Measurements from ENCODE around the gene RDM1. TPM values are rescaled to one million over a fixed set of nuclear protein-coding genes. Genes with fewer than 3 reads are reported as not detected.
A peak's percentile ranks its signal among the peaks of the same experiment; 100 is the strongest.

Gene RDM1
- polyA plus RNA-seq, 2 of the 4 experiments (the other 2 are of a cell fraction) = 4.3 to 4.6 TPM

DNA sequence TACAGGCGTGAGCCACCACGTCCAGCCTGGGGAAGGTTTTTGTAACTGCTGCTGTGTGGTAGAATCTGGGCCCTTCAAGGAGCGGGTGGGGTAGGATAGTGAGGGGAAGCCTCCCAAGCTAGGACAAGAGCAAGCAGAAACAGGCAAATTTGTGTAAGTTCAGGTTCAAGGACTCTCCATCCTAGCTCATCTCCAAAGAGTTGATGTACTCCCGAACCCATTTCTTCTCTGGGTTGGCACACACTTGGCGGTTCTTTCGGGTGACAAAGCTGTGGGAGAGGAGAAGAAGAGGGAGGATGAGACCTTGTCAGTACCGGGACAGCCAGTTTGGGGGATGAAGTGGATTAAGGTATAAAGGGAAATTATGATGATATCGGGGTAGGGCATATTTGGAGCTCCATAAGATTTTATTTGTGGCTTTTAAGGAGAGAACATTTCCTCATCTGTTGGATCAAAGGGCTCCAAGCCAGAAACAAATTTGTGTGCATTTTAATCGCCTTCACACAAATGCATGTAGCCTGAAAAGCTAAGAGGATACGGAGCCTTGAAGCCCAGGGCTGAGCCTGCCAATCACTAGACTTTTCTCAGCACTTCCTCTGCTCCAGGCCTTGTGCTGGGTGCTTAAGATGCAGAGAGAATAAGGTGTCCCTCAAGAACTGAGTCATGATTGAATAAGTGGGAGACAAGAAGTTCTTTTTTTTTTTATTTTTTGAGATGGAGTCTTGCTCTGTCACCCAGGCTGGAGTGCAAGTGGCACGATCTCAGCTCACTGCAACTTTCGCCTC, 58.2 kb downstream of the RDM1 start:
- TF ChIP-seq ZFP36 (IDR thresholded peaks at IDR 0.05; ENCODE audit: borderline replicate concordance, partially characterized antibody) (no peak), MYC (IDR thresholded peaks at IDR 0.05; ENCODE audit: borderline replicate concordance, low read length) (no peak), TP53 (CRISPR knock-in tag; IDR thresholded peaks at IDR 0.05) (no peak), FOXS1 (CRISPR knock-in tag; IDR thresholded peaks at IDR 0.05) (no peak), GATA3 (IDR thresholded peaks at IDR 0.05; ENCODE audit: borderline replicate concordance) (no peak), EHMT2 (IDR thresholded peaks at IDR 0.05; ENCODE audit: low read depth) (no peak), FOSL2 (IDR thresholded peaks at IDR 0.05) (no peak), FOSL2 (CRISPR knock-in tag; IDR thresholded peaks at IDR 0.05) (no peak), RFX5 (IDR thresholded peaks at IDR 0.05) (no peak), CBX2 (IDR thresholded peaks at IDR 0.05; ENCODE audit: borderline replicate concordance, low read depth) (no peak), NFE2L2 (conservative IDR thresholded peaks at IDR 0.05; ENCODE audit: low read length) (no peak), KDM5A (IDR thresholded peaks at IDR 0.05) (no peak), SMC3 (IDR thresholded peaks at IDR 0.05) (no peak), ZNF302 (CRISPR knock-in tag; IDR thresholded peaks at IDR 0.05) (no peak), PHF8 (IDR thresholded peaks at IDR 0.05; ENCODE audit: borderline replicate concordance, low read depth) (no peak), MAZ (IDR thresholded peaks at IDR 0.05; ENCODE audit: borderline replicate concordance, low read depth, low read length) (no peak), JUNB (IDR thresholded peaks at IDR 0.05) (no peak)
- TF ChIP-seq, protein P1, sequence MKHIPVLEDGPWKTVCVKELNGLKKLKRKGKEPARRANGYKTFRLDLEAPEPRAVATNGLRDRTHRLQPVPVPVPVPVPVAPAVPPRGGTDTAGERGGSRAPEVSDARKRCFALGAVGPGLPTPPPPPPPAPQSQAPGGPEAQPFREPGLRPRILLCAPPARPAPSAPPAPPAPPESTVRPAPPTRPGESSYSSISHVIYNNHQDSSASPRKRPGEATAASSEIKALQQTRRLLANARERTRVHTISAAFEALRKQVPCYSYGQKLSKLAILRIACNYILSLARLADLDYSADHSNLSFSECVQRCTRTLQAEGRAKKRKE (CRISPR knock-in tag; IDR thresholded peaks at IDR 0.05; ENCODE audit: low read depth) = no peak
- TF ChIP-seq, protein P2, sequence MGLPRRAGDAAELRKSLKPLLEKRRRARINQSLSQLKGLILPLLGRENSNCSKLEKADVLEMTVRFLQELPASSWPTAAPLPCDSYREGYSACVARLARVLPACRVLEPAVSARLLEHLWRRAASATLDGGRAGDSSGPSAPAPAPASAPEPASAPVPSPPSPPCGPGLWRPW (IDR thresholded peaks at IDR 0.05) = no peak
- POLR2A ChIA-PET = no interaction called here
- CTCF ChIA-PET = interaction anchor here (1.0 to 1.9 kb wide), 6 partner anchors 8 to 125 kb away, joined by 3 to 8 read pairs (median 6); partner anchors contain the start of gene CCL5
- WGBS (ENCODE audit: missing lambda C conversion rate) = 89% methylated on average over 12 of the region's 12 CpGs
- no peak overlapping the region for H3K4me3 ChIP-seq
- no peaks in the 10 kb centered on the region for H3K4me1 ChIP-seq
- ATAC-seq (no peak), FAIRE-seq (no peak), DNase-seq (ENCODE audit: low read depth in 1 of 2, low spot score in 1 of 2) (no peak)
- no peaks in the 10 kb centered on the region for H3K9me3 ChIP-seq
- no peak overlapping the region for H3K4me2 ChIP-seq
- H3K27ac ChIP-seq = no peak overlapping the region

DNA sequence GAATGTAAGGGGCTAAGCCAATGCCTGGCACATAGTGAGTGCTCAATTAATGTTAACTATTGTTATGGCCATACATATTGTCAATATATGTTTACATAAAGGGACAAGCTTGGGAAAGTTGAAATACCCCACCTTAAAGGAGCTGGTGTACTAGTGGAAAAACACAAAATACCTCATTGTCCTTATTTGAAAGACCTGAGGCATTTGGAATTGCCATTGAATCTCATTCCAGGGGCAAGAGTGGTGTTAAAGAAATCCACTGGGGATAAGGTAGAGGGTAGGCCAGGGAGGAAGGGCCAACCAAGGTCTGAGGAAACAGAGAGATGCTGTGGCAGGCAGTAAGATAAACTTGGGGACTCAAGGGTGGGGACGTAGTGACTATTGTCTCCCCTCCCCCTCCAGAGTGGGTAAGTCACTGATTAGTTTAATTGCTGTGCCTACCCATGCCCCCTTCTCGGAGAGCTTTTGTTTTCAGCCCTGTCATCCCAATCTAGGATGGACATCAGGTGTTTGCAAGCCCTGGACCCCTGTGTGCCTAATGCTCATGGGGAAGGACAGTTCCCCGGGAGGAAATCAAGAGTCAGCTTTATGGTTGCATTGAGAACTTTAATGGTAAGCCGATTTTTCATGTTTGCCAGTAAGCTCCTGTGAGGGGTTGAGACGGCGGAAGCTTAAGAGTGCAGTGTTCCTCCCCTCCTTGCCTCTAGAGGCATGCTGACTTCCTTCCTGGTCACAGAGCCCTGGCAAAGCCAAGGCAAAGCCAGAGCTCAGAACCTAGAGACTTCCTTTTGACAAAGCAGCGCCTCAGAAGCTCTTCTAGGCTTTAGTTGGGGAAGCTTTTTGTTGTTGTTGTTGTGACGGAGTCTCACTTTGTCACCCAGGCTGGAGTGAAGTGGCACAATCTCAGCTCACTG, 59.4 kb downstream of the RDM1 start:
- CTCF ChIA-PET = interaction anchor here (0.6 to 1.9 kb wide), 14 partner anchors 8 to 277 kb away, joined by 3 to 8 read pairs (median 3); partner anchors contain the start of gene CCL5
- H3K27ac ChIP-seq = no peak overlapping the region
- TF ChIP-seq HOXA7 (CRISPR knock-in tag; IDR thresholded peaks at IDR 0.05) (no peak), CBX2 (IDR thresholded peaks at IDR 0.05; ENCODE audit: borderline replicate concordance, low read depth) (no peak)
- TF ChIP-seq, protein P3, sequence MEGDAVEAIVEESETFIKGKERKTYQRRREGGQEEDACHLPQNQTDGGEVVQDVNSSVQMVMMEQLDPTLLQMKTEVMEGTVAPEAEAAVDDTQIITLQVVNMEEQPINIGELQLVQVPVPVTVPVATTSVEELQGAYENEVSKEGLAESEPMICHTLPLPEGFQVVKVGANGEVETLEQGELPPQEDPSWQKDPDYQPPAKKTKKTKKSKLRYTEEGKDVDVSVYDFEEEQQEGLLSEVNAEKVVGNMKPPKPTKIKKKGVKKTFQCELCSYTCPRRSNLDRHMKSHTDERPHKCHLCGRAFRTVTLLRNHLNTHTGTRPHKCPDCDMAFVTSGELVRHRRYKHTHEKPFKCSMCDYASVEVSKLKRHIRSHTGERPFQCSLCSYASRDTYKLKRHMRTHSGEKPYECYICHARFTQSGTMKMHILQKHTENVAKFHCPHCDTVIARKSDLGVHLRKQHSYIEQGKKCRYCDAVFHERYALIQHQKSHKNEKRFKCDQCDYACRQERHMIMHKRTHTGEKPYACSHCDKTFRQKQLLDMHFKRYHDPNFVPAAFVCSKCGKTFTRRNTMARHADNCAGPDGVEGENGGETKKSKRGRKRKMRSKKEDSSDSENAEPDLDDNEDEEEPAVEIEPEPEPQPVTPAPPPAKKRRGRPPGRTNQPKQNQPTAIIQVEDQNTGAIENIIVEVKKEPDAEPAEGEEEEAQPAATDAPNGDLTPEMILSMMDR (IDR thresholded peaks at IDR 0.05) = no peak
- ATAC-seq = peak in 1 of 2 experiments; percentile 61; a peak in 3 of 6 replicates
- H3K4me1 ChIP-seq = peaks cover 4% of the 10 kb centered on the region; the same call in 2 of the 3 replicates
- POLR2A ChIA-PET = no interaction called here
- H3K4me3 ChIP-seq = no peak overlapping the region
- no peak for FAIRE-seq
- H3K9me3 ChIP-seq = no peaks in the 10 kb centered on the region
- 76% methylated on average over 8 of the region's 8 CpGs for WGBS (ENCODE audit: missing lambda C conversion rate)
- DNase-seq (ENCODE audit: low read depth in 1 of 2, low spot score in 1 of 2) = no peak
- no peak overlapping the region for H3K4me2 ChIP-seq

Data from A549 (cell line).